Astrocyte of the spinal cord (primary cell): ENCODE results near the gene NUDT2.

Experiments
- DNase-seq: peaks from one replicate; pipeline ENCODE4 v3.0.0; 2011; ENCODE audit warnings: low read depth, low spot score
- H3K4me3 ChIP-seq: 2 replicates; pipeline ENCODE4 v1.5.1; 2011; ENCODE audit warnings: low read depth, mild to moderate bottlenecking, low read length, moderate library complexity
- CTCF ChIP-seq: IDR thresholded peaks from 2 replicates; pipeline ENCODE4 v1.5.1; 2012; ENCODE audit warnings: low read depth, mild to moderate bottlenecking, low read length, inconsistent platforms
- in situ Hi-C: cut with HindIII; loops from 2 replicates; pipeline ENCODE4 v1.10.0; 2017; ENCODE audit warnings: low sequenced_read_pairs

Gene NUDT2

DNA sequence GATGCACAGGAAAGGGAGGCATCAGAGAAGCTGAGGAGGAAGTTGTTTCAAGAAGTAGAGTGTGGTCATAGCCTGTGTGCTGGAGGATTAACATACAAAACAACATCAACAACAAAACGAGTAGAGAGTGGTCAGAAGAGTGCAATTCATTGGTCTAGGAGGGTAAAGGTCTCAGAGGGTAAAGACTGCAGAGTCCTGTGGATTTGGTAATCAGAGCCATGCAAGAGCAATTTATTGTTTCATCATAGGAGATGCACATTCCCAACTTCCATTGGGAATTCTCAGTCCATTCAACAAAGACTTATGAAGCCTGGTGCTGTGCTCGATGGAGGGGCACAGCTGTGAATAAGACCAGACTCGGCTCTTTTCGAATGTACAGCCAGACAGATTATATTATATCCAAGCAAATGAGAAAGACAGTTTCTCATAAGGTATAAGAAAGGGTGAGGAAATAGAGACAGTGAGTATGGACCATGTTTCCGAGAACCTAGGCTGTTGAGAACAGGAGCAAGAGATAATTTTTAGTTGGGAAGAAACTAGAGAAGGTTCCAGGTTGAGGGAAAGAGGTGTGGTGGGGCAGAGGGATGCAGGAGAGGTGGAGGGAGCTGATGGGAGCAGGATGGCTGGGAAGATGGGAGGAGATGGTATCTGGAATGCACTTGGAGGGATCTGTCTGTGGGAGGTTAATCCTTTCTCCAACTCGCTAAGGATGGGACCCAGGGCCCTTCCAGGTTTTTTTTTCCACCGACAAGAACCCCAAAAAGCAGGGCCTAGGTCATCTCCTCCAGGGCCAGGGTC, 55.2 kb downstream of the NUDT2 start:
- TF ChIP-seq CTCF: no peak
- no peak overlapping the region for H3K4me3 ChIP-seq
- DNase-seq: no peak
- in situ Hi-C loops: no loop called here

- no peak for DNase-seq
- no peak overlapping the region for H3K4me3 ChIP-seq
- TF ChIP-seq CTCF: no peak
- in situ Hi-C loops: no loop called here
Measured at GRCh38 chr9:34385561-34386230, 56.3 kb downstream of the NUDT2 start.

DNA sequence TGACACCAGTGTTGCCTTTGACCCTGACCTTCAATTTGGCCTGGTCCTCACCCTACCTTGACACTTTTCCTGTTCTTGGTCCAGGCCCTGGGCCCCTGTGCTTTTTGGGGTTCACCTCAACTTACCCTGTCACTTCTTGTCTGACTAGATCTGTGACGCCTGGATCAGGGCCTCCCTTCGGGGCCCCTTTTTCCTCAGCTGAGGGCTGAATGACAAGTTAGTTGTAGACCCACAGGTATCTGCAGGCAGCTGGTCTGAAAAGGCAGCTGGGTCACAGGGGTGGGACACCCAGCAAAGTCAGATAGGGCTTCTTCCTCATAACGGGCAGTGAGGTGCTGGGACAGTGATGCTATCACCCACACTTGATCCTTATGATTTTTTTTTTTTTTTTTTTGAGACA, 57.3 kb downstream of the NUDT2 start:
- no peak for TF ChIP-seq CTCF
- in situ Hi-C loops: no loop called here

GRCh38 chr9:34387239-34387638, 57.9 kb downstream of the NUDT2 start:
- in situ Hi-C loops: no loop called here
- no peak for DNase-seq
- no peak for TF ChIP-seq CTCF
- H3K4me3 ChIP-seq: no peak overlapping the region

More for the DNA sequence above, 57.3 kb downstream of the NUDT2 start:
- H3K4me3 ChIP-seq: no peak overlapping the region
- DNase-seq: no peak

DNA sequence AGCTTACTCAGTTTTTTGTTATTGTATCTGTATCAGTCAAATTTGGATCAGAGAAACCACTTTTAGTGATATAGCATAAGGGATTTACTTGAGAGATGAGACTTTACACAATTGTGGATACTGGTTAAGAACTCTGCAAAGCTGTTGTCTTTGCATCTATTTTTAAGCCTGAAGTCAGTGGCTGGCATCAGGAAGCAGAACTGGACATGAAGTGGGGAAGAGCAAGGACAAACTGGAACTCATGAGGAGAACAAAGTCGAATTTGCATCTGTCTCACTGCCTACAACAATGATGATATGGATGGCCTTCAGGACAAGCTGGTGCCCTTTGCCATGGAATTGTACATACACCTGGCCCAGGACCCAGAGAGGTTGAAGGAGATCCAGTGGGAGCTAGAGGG, 63.1 kb downstream of the NUDT2 start:
- DNase-seq: no peak
- in situ Hi-C loops: no loop called here
- no peak overlapping the region for H3K4me3 ChIP-seq
- TF ChIP-seq CTCF: no peak
